A673 (cell line): ENCODE data around the gene MTFMT. TPM values are rescaled to one million over a fixed set of nuclear protein-coding genes. Genes with fewer than 3 reads are reported as not detected.

Experiments
- BruUV-seq: library from RNA; stranded (reverse); fragments of 400-500 nt; replicated peaks from 2 replicates; lab custom pipeline; 2021; lab: Mats Ljungman, UMichigan
- CTCF ChIA-PET: fragments of 300-600 bp; sonication (Branson Sonifier 250); formaldehyde crosslinking; loops from one replicate; lab custom pipeline; 2022; ENCODE audit warnings: antibody characterized with exemption; lab: Charles Lee
- POLR2A ChIA-PET: fragments of 300-600 bp; sonication (Branson Sonifier 250); formaldehyde crosslinking; loops from one replicate; lab custom pipeline; 2022; ENCODE audit warnings: antibody characterized with exemption; ENCODE audit not compliant: low non-redundant PET; lab: Charles Lee
- DNase-seq: peaks from one replicate; pipeline ENCODE4 v3.0.0-alpha.2; 2015; ENCODE audit warnings: low spot score
- H3K27ac ChIP-seq: fragments of 200-600 bp; sonication (generic); 2 replicates; pipeline ENCODE4 v1.5.1; 2016; ENCODE audit warnings: mixed run types, low read depth, mild to moderate bottlenecking, mixed read lengths, antibody characterized with exemption, low read length; ENCODE audit not compliant: poor library complexity, severe bottlenecking
- H3K27me3 ChIP-seq: fragments of 200-600 bp; sonication (generic); replicated peaks from 2 replicates; pipeline ENCODE4 v1.6.1; 2017; ENCODE audit warnings: mixed run types, low read depth, mild to moderate bottlenecking, mixed read lengths, antibody characterized with exemption, low read length; ENCODE audit not compliant: insufficient read depth, poor library complexity
- H3K36me3 ChIP-seq: fragments of 200-600 bp; sonication (generic); 2 replicates; pipeline ENCODE4 v1.6.1; 2016; ENCODE audit warnings: mixed run types, mild to moderate bottlenecking, mixed read lengths, antibody characterized with exemption, low read length; ENCODE audit not compliant: insufficient read depth, poor library complexity, severe bottlenecking
- H3K4me1 ChIP-seq: fragments of 200-600 bp; sonication (generic); 2 replicates; pipeline ENCODE4 v1.6.1; 2017; ENCODE audit warnings: mixed run types, mild to moderate bottlenecking, mixed read lengths, antibody characterized with exemption, low read length; ENCODE audit not compliant: insufficient read depth, poor library complexity, severe bottlenecking
- H3K4me3 ChIP-seq: fragments of 200-600 bp; sonication (generic); 2 replicates; pipeline ENCODE4 v1.5.1; 2016; ENCODE audit warnings: low read depth, mixed run types, mild to moderate bottlenecking, mixed read lengths, low read length; ENCODE audit not compliant: poor library complexity, severe bottlenecking
- H3K9me3 ChIP-seq: fragments of 200-600 bp; sonication (generic); 2 replicates; pipeline ENCODE4 v1.6.1; 2016; ENCODE audit warnings: mixed run types, low read depth, mild to moderate bottlenecking, mixed read lengths, antibody characterized with exemption, low read length; ENCODE audit not compliant: poor library complexity, severe bottlenecking
- CTCF ChIP-seq: fragments of 300-800, 200-600 bp; sonication (generic); conservative IDR thresholded peaks from 2 replicates; pipeline ENCODE4 v1.5.1; 2017; ENCODE audit warnings: low read depth, mild to moderate bottlenecking, antibody characterized with exemption, low read length, moderate library complexity, mixed read lengths
- EZH2 ChIP-seq: fragments of 200-600 bp; sonication (generic); IDR thresholded peaks from 2 replicates; pipeline ENCODE4 v1.6.1; 2017; ENCODE audit warnings: borderline replicate concordance, low read depth, mild to moderate bottlenecking, mixed read lengths, antibody characterized with exemption, low read length; ENCODE audit not compliant: poor library complexity, severe bottlenecking
- intact Hi-C: fragments of 100-400 bp; cut with micrococcal nuclease; formaldehyde crosslinking; loops from one replicate; pipeline ENCODE4 v1.10.0; 2022; ENCODE audit not compliant: unreplicated experiment
- total RNA-seq: library from RNA; stranded (reverse); gene quantifications from 2 replicates; pipeline ENCODE4 v1.2.3, GENCODE V29; 2021

MTFMT gene
- total RNA-seq, 1 experiment from 2014 or later, result 26.2 TPM

GRCh38 chr15:64985366-64986033 lies 43.9 kb downstream of the MTFMT start:
- POLR2A ChIA-PET, result interaction anchor here (0.5 kb wide), 1 partner anchor 900 kb away, joined by 5 read pairs; no protein-coding TSS in a partner anchor

GRCh38 chr15:64982472-64982871 lies 47.0 kb downstream of the MTFMT start:
- no TSS peak for BruUV-seq
- peak overlapping the region; percentile 43 for H3K27ac ChIP-seq
- peak; percentile 37 for DNase-seq
- no peak overlapping the region for H3K4me3 ChIP-seq
- POLR2A ChIA-PET, result no interaction called here
- H3K36me3 ChIP-seq, result peaks cover 21% of the 10 kb centered on the region
- H3K4me1 ChIP-seq, result peaks cover 20% of the 10 kb centered on the region
- TF ChIP-seq EZH2, result no peak
- no peak for TF ChIP-seq CTCF
- H3K9me3 ChIP-seq, result no peaks in the 10 kb centered on the region
- CTCF ChIA-PET, result interaction anchor here (0.6 kb wide), 1 partner anchor 33 kb away, joined by 9 read pairs; no protein-coding TSS in a partner anchor
- H3K27me3 ChIP-seq, result no peaks in the 10 kb centered on the region
- intact Hi-C loops, result no loop called here

More at GRCh38 chr15:64985366-64986033, 43.9 kb downstream of the MTFMT start:
- H3K9me3 ChIP-seq, result no peaks in the 10 kb centered on the region
- CTCF ChIA-PET, result interaction anchor here (1.0 kb wide), 1 partner anchor 149 kb away, joined by 3 read pairs; no protein-coding TSS in a partner anchor
- DNase-seq, result peak; percentile 34
- intact Hi-C loops, result no loop called here
- H3K4me3 ChIP-seq, result no peak overlapping the region
- no peaks in the 10 kb centered on the region for H3K27me3 ChIP-seq
- no peak for TF ChIP-seq EZH2
- TF ChIP-seq CTCF, result no peak
- no peaks in the 10 kb centered on the region for H3K36me3 ChIP-seq
- no TSS peak for BruUV-seq
- peaks cover 24% of the 10 kb centered on the region for H3K4me1 ChIP-seq
- peak overlapping the region; percentile 68 for H3K27ac ChIP-seq

- ChIA-PET POLR2A (no interaction called here), CTCF (interaction anchor here (0.6 kb wide), 1 partner anchor 33 kb away, joined by 9 read pairs; no protein-coding TSS in a partner anchor)
- Histone ChIP-seq H3K4me1 (peaks cover 20% of the 10 kb centered on the region), H3K27me3 (no peaks in the 10 kb centered on the region), H3K27ac (peak overlapping the region; percentile 43), H3K4me3 (no peak overlapping the region), H3K36me3 (peaks cover 22% of the 10 kb centered on the region), H3K9me3 (no peaks in the 10 kb centered on the region)
- no TSS peak for BruUV-seq
- intact Hi-C loops, result no loop called here
- DNase-seq, result no peak
- TF ChIP-seq EZH2, result no peak
- no peak for TF ChIP-seq CTCF
Observed at GRCh38 chr15:64981812-64982431, 47.5 kb downstream of the MTFMT start.
